ENCODE data around the gene DST. TPM values are rescaled to one million over a fixed set of nuclear protein-coding genes. Genes with fewer than 3 reads are reported as not detected.

DST gene
- total RNA-seq, 1 donor, result 573 TPM

- peaks cover 66% of the 10 kb centered on the region for H3K36me3 ChIP-seq (ENCODE audit: insufficient read depth, low read length)
- DNase-seq (ENCODE audit: insufficient read length, low spot score, missing footprints), result no peak
- H4K20me1 ChIP-seq (ENCODE audit: insufficient read depth, low read length), result no peaks in the 10 kb centered on the region
- peak overlapping the region; percentile 99 for H3K27ac ChIP-seq (ENCODE audit: low read depth, low read length)
- no peaks in the 10 kb centered on the region for H3K9me3 ChIP-seq (ENCODE audit: low read depth, low read length)
- H2AFZ ChIP-seq (ENCODE audit: low read length), result no peak overlapping the region
- no peaks in the 10 kb centered on the region for H3K27me3 ChIP-seq (ENCODE audit: insufficient read depth, low read length)
- peaks cover 57% of the 10 kb centered on the region for H3K4me1 ChIP-seq (ENCODE audit: insufficient read depth, low read length)
- H3K4me2 ChIP-seq (ENCODE audit: insufficient read depth, low read length), result no peak overlapping the region
- TF ChIP-seq, protein P1, sequence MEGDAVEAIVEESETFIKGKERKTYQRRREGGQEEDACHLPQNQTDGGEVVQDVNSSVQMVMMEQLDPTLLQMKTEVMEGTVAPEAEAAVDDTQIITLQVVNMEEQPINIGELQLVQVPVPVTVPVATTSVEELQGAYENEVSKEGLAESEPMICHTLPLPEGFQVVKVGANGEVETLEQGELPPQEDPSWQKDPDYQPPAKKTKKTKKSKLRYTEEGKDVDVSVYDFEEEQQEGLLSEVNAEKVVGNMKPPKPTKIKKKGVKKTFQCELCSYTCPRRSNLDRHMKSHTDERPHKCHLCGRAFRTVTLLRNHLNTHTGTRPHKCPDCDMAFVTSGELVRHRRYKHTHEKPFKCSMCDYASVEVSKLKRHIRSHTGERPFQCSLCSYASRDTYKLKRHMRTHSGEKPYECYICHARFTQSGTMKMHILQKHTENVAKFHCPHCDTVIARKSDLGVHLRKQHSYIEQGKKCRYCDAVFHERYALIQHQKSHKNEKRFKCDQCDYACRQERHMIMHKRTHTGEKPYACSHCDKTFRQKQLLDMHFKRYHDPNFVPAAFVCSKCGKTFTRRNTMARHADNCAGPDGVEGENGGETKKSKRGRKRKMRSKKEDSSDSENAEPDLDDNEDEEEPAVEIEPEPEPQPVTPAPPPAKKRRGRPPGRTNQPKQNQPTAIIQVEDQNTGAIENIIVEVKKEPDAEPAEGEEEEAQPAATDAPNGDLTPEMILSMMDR (IDR thresholded peaks at IDR 0.05; ENCODE audit: extremely low read depth, low read depth, low read length), result no peak
- no peak overlapping the region for H3K4me3 ChIP-seq (ENCODE audit: insufficient read depth, low read length)
- H3K79me2 ChIP-seq (ENCODE audit: insufficient read depth, low read length), result peaks cover 25% of the 10 kb centered on the region
These were observed 113.0 kb downstream of the DST start for GRCh38 chr6:56529594-56530191.

DNA sequence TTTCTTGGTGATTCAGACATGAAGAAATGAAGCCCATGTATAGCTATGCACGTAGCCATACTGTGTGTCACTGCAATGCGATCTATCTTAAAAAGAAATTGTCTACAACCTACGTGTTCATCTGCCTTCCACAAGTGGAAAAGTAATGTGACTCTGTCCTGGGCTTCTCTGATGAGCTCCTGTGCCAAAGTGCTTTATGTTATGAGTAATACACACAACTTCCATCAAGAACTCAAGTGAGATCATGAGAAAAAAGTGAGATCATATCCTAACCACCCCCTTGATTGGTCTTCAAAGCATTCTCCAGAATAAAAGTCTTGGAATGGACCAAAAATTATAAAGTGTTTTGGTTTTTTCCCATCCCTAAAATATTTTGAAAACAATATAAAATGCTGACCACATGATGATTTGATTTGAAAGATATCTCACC, 114.3 kb downstream of the DST start:
- Histone ChIP-seq H3K27me3 (ENCODE audit: insufficient read depth, low read length) (no peaks in the 10 kb centered on the region), H4K20me1 (ENCODE audit: insufficient read depth, low read length) (no peaks in the 10 kb centered on the region), H3K4me2 (ENCODE audit: insufficient read depth, low read length) (peak overlapping the region; percentile 30), H3K36me3 (ENCODE audit: insufficient read depth, low read length) (peaks cover 54% of the 10 kb centered on the region), H3K9me3 (ENCODE audit: low read depth, low read length) (no peaks in the 10 kb centered on the region), H3K4me3 (ENCODE audit: insufficient read depth, low read length) (no peak overlapping the region), H3K27ac (ENCODE audit: low read depth, low read length) (peak overlapping the region; percentile 99), H2AFZ (ENCODE audit: low read length) (no peak overlapping the region), H3K79me2 (ENCODE audit: insufficient read depth, low read length) (peaks cover 28% of the 10 kb centered on the region), H3K4me1 (ENCODE audit: insufficient read depth, low read length) (peaks cover 64% of the 10 kb centered on the region)
- peak; percentile 23 for DNase-seq (ENCODE audit: insufficient read length, low spot score, missing footprints)
- TF ChIP-seq, protein P1 (IDR thresholded peaks at IDR 0.05; ENCODE audit: extremely low read depth, low read depth, low read length), result no peak

DNA sequence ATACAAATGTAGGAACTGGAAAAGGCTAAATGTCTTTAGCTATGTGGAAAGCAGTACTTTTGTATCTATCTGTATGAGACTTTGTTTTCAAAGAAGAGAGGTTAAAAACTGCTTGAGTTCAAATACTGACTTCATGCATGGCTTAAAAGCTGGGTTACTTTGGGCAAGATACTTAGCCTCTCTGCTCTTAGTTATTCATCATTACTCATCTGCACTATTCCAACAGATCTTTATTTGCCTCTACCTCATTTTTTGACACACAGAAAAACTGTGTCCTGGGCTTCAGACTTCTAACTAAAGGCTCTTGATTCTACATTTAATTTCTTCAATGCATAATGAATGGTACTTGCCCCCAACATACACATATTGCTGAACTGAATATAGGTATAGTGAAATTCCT, 114.8 kb downstream of the DST start:
- Histone ChIP-seq H3K79me2 (ENCODE audit: insufficient read depth, low read length) (peaks cover 27% of the 10 kb centered on the region), H4K20me1 (ENCODE audit: insufficient read depth, low read length) (no peaks in the 10 kb centered on the region), H3K4me1 (ENCODE audit: insufficient read depth, low read length) (peaks cover 64% of the 10 kb centered on the region), H2AFZ (ENCODE audit: low read length) (no peak overlapping the region), H3K4me2 (ENCODE audit: insufficient read depth, low read length) (peak overlapping the region; percentile 30), H3K36me3 (ENCODE audit: insufficient read depth, low read length) (peaks cover 49% of the 10 kb centered on the region), H3K27me3 (ENCODE audit: insufficient read depth, low read length) (no peaks in the 10 kb centered on the region), H3K9me3 (ENCODE audit: low read depth, low read length) (no peaks in the 10 kb centered on the region), H3K4me3 (ENCODE audit: insufficient read depth, low read length) (no peak overlapping the region), H3K27ac (ENCODE audit: low read depth, low read length) (peak overlapping the region; percentile 99)
- TF ChIP-seq, protein P1 (IDR thresholded peaks at IDR 0.05; ENCODE audit: extremely low read depth, low read depth, low read length), result no peak
- DNase-seq (ENCODE audit: insufficient read length, low spot score, missing footprints), result no peak

GRCh38 chr6:56526860-56527544, 115.7 kb downstream of the DST start:
- H3K79me2 ChIP-seq (ENCODE audit: insufficient read depth, low read length), result peaks cover 30% of the 10 kb centered on the region
- H3K4me3 ChIP-seq (ENCODE audit: insufficient read depth, low read length), result no peak overlapping the region
- peaks cover 40% of the 10 kb centered on the region for H3K36me3 ChIP-seq (ENCODE audit: insufficient read depth, low read length)
- H3K27ac ChIP-seq (ENCODE audit: low read depth, low read length), result peak overlapping the region; percentile 99
- peaks cover 64% of the 10 kb centered on the region for H3K4me1 ChIP-seq (ENCODE audit: insufficient read depth, low read length)
- TF ChIP-seq, protein P1 (IDR thresholded peaks at IDR 0.05; ENCODE audit: extremely low read depth, low read depth, low read length), result no peak
- DNase-seq (ENCODE audit: insufficient read length, low spot score, missing footprints), result no peak
- peak overlapping the region; percentile 30 for H3K4me2 ChIP-seq (ENCODE audit: insufficient read depth, low read length)
- H3K27me3 ChIP-seq (ENCODE audit: insufficient read depth, low read length), result no peaks in the 10 kb centered on the region
- H4K20me1 ChIP-seq (ENCODE audit: insufficient read depth, low read length), result no peaks in the 10 kb centered on the region
- no peak overlapping the region for H2AFZ ChIP-seq (ENCODE audit: low read length)
- H3K9me3 ChIP-seq (ENCODE audit: low read depth, low read length), result no peaks in the 10 kb centered on the region
